IMR-90 (cell line): ENCODE data around the gene SEZ6L. TPM values are rescaled to one million over a fixed set of nuclear protein-coding genes. Genes with fewer than 3 reads are reported as not detected.

ENCODE experiments used
- ATAC-seq: fragments of 200-7000 bp; cut with Tn5 transposase; 2 replicates; pipeline ENCODE4 v1.9.1; 2020; ENCODE audit warnings: low read depth, mild to moderate bottlenecking, moderate library complexity
- BruUV-seq: library from RNA; stranded (reverse); fragments of 400-500 nt; replicated peaks from 2 replicates; lab custom pipeline; 2021; lab: Mats Ljungman, UMichigan
- CTCF ChIA-PET: fragments of 300-600 bp; formaldehyde crosslinking; extraction: SDS; loops from one replicate; lab custom pipeline; 2021; ENCODE audit warnings: antibody characterized with exemption; lab: Yijun Ruan, JAX
- POLR2A ChIA-PET: fragments of 300-600 bp; sonication (Branson Sonifier 250); formaldehyde crosslinking; loops from one replicate; lab custom pipeline; 2022; ENCODE audit warnings: antibody characterized with exemption; ENCODE audit not compliant: unreplicated experiment; lab: Charles Lee
- DNase-seq: peaks from one replicate; pipeline ENCODE4 v3.0.0; 2013
- H2AFZ ChIP-seq: replicated peaks from 2 replicates; pipeline ENCODE3; 2013; ENCODE audit warnings: low read length, mild to moderate bottlenecking; ENCODE audit not compliant: poor library complexity
- H2AK5ac ChIP-seq: 2 replicates; pipeline ENCODE4 v1.6.1; 2013; ENCODE audit warnings: low read depth, low read length, inconsistent platforms
- H2AK9ac ChIP-seq: replicated peaks from 2 replicates; pipeline ENCODE3; 2013; ENCODE audit warnings: mild to moderate bottlenecking, low read depth, low read length, moderate library complexity; ENCODE audit not compliant: poor library complexity
- H2BK120ac ChIP-seq: 2 replicates; pipeline ENCODE4 v1.6.1; 2013; ENCODE audit warnings: low read depth, low read length, inconsistent platforms
- H2BK15ac ChIP-seq: 3 replicates; pipeline ENCODE4 v1.6.1; 2013; ENCODE audit warnings: low read depth, low read length, inconsistent platforms
- H2BK20ac ChIP-seq: 2 replicates; pipeline ENCODE4 v1.6.1; 2013; ENCODE audit warnings: low read depth, mild to moderate bottlenecking, inconsistent platforms, low read length, moderate library complexity
- H2BK5ac ChIP-seq: 2 replicates; pipeline ENCODE4 v1.6.1; 2013; ENCODE audit warnings: mild to moderate bottlenecking, low read depth, low read length, inconsistent platforms; ENCODE audit not compliant: poor library complexity, severe bottlenecking
- H3K14ac ChIP-seq: replicated peaks from 2 replicates; pipeline ENCODE4 v1.6.1; 2013; ENCODE audit warnings: low read depth, low read length, inconsistent platforms
- H3K18ac ChIP-seq: 2 replicates; pipeline ENCODE4 v1.6.1; 2013; ENCODE audit warnings: low read depth, low read length, control low read depth
- H3K23ac ChIP-seq: 2 replicates; pipeline ENCODE4 v1.6.1; 2013; ENCODE audit warnings: low read depth, low read length, inconsistent platforms
- H3K27ac ChIP-seq: 2 replicates; pipeline ENCODE4 v1.5.1; 2013; ENCODE audit warnings: mild to moderate bottlenecking, control low read depth, low read length; ENCODE audit not compliant: insufficient read depth
- H3K27me3 ChIP-seq: 2 replicates; pipeline ENCODE4 v1.6.1; 2013; ENCODE audit warnings: low read length; ENCODE audit not compliant: control insufficient read depth, insufficient read depth
- H3K36me3 ChIP-seq: 2 replicates; pipeline ENCODE4 v1.6.1; 2013; ENCODE audit warnings: low read length, mixed read lengths; ENCODE audit not compliant: control insufficient read depth, insufficient read depth
- H3K4ac ChIP-seq: 2 replicates; pipeline ENCODE4 v1.6.1; 2013; ENCODE audit warnings: low read depth, low read length, inconsistent platforms
- H3K4me1 ChIP-seq: 2 replicates; pipeline ENCODE4 v1.6.1; 2013; ENCODE audit warnings: low read length, mixed read lengths; ENCODE audit not compliant: control insufficient read depth, insufficient read depth
- H3K4me2 ChIP-seq: 2 replicates; pipeline ENCODE4 v1.6.1; 2013; ENCODE audit warnings: low read depth, mild to moderate bottlenecking, control low read depth, low read length, moderate library complexity
- H3K4me3 ChIP-seq: 2 replicates; pipeline ENCODE4 v1.5.1; 2013; ENCODE audit warnings: low read depth, mild to moderate bottlenecking, control low read depth, low read length, moderate library complexity; ENCODE audit not compliant: insufficient read depth
- H3K56ac ChIP-seq: 2 replicates; pipeline ENCODE4 v1.6.1; 2013; ENCODE audit warnings: low read length, inconsistent platforms; ENCODE audit not compliant: insufficient read depth; ENCODE audit errors: extremely low read depth
- H3K79me1 ChIP-seq, 2 experiments: 2 replicates each; pipeline ENCODE4 v1.6.1; 2013; ENCODE audit warnings: low read length in 2 of 2, inconsistent platforms in 1 of 2, low read depth in 1 of 2
- H3K9ac ChIP-seq: 2 replicates; pipeline ENCODE4 v1.6.1; 2013; ENCODE audit warnings: low read depth, low read length, control low read depth
- H3K9me1 ChIP-seq: 2 replicates; pipeline ENCODE4 v1.6.1; 2013; ENCODE audit warnings: low read length, inconsistent platforms; ENCODE audit not compliant: insufficient read depth
- H3K9me3 ChIP-seq: 2 replicates; pipeline ENCODE4 v1.6.1; 2013; ENCODE audit warnings: low read length; ENCODE audit not compliant: control insufficient read depth, insufficient read depth
- H4K20me1 ChIP-seq: 2 replicates; pipeline ENCODE4 v1.6.1; 2013; ENCODE audit warnings: low read length, inconsistent platforms; ENCODE audit not compliant: insufficient read depth
- H4K5ac ChIP-seq: 2 replicates; pipeline ENCODE4 v1.6.1; 2013; ENCODE audit warnings: mild to moderate bottlenecking, low read depth, low read length, control low read depth
- H4K8ac ChIP-seq, 2 experiments: 2 replicates each; pipeline ENCODE4 v1.6.1; 2013; ENCODE audit warnings: low read depth in 2 of 2, low read length in 2 of 2, control low read depth in 1 of 2, inconsistent platforms in 1 of 2
- H4K91ac ChIP-seq: 2 replicates; pipeline ENCODE4 v1.6.1; 2013; ENCODE audit warnings: low read depth, low read length, inconsistent platforms; ENCODE audit not compliant: insufficient read depth
- BHLHE40 ChIP-seq: fragments of 150-350 bp; IDR thresholded peaks from 2 replicates; pipeline ENCODE4 v1.6.1; 2016; ENCODE audit warnings: mild to moderate bottlenecking, low read depth, low read length
- CEBPB ChIP-seq: IDR thresholded peaks from 2 replicates; pipeline ENCODE4 v1.6.1; 2012; ENCODE audit warnings: low read depth, low read length, improper control_type of control experiment
- CHD1 ChIP-seq: IDR thresholded peaks from 2 replicates; pipeline ENCODE4 v1.6.1; 2012; ENCODE audit warnings: low read depth, low read length, improper control_type of control experiment
- CTCF ChIP-seq: conservative IDR thresholded peaks from 2 replicates; pipeline ENCODE4 v1.5.1; 2012; ENCODE audit warnings: mild to moderate bottlenecking, low read depth, low read length, improper control_type of control experiment
- ELK1 ChIP-seq: fragments of 150-350 bp; IDR thresholded peaks from 2 replicates; pipeline ENCODE4 v1.6.1; 2016; ENCODE audit warnings: low read depth, mild to moderate bottlenecking, low read length, moderate library complexity, borderline replicate concordance
- FOS ChIP-seq: fragments of 150-350 bp; IDR thresholded peaks from 2 replicates; pipeline ENCODE4 v1.6.1; 2016; ENCODE audit warnings: low read depth, low read length
- MAFK ChIP-seq: IDR thresholded peaks from 2 replicates; pipeline ENCODE4 v1.6.1; 2012; ENCODE audit warnings: low read depth, low read length, improper control_type of control experiment
- MAZ ChIP-seq: IDR thresholded peaks from 2 replicates; pipeline ENCODE4 v1.6.1; 2012; ENCODE audit warnings: low read depth, mild to moderate bottlenecking, low read length, improper control_type of control experiment, moderate library complexity, borderline replicate concordance
- NFE2L2 ChIP-seq: fragments of 150-350 bp; IDR thresholded peaks from 2 replicates; pipeline ENCODE4 v1.6.1; 2016; ENCODE audit warnings: low read depth, mild to moderate bottlenecking, low read length
- POLR2A ChIP-seq: IDR thresholded peaks from 2 replicates; pipeline ENCODE4 v1.6.1; 2012; ENCODE audit warnings: mild to moderate bottlenecking, low read depth, low read length
- RAD21 ChIP-seq: IDR thresholded peaks from 2 replicates; pipeline ENCODE4 v1.6.1; 2012; ENCODE audit warnings: low read length, improper control_type of control experiment
- RCOR1 ChIP-seq: IDR thresholded peaks from 2 replicates; pipeline ENCODE4 v1.6.1; 2012; ENCODE audit warnings: mild to moderate bottlenecking, low read length, improper control_type of control experiment; ENCODE audit not compliant: insufficient replicate concordance
- RFX5 ChIP-seq: IDR thresholded peaks from 2 replicates; pipeline ENCODE4 v1.8.0; 2012; ENCODE audit warnings: low read depth, mild to moderate bottlenecking, low read length, moderate library complexity
- SMC3 ChIP-seq: fragments of 150-350 bp; IDR thresholded peaks from 2 replicates; pipeline ENCODE4 v1.6.1; 2016; ENCODE audit warnings: low read depth, mild to moderate bottlenecking, antibody characterized with exemption, low read length, moderate library complexity
- USF2 ChIP-seq: fragments of 150-350 bp; IDR thresholded peaks from 2 replicates; pipeline ENCODE4 v1.6.1; 2017; ENCODE audit warnings: mild to moderate bottlenecking, antibody characterized with exemption, low read length, low read depth
- WGBS, 2 experiments: methylation state at CpG; one replicate each; pipeline versions ENCODE4 v1.1.5 to v1.1.7; 2013; ENCODE audit warnings: missing lambda C conversion rate in 2 of 2; ENCODE audit not compliant: insufficient read length in 1 of 2; ENCODE audit errors: extremely low coverage in 2 of 2; 5-methylcytosine and 5-hydroxymethylcytosine counted together
- dilution Hi-C: fragments of 300-500 bp; cut with HindIII; formaldehyde crosslinking; loops from one replicate; pipeline ENCODE4 v1.14.3; 2018; ENCODE audit warnings: low sequenced_read_pairs; ENCODE audit not compliant: unreplicated experiment
- in situ Hi-C: fragments of 300-500 bp; cut with MboI; formaldehyde crosslinking; loops from 3 replicates; pipeline ENCODE4 v1.14.3; 2019; ENCODE audit warnings: low sequenced_read_pairs, inconsistent platforms, mixed read lengths
- intact Hi-C: fragments of 100-400 bp; cut with micrococcal nuclease; formaldehyde crosslinking; loops from 2 replicates; pipeline ENCODE4 v1.10.0; 2022
- polyA plus RNA-seq, 3 experiments: library from polyadenylated mRNA; depleted of rRNA; stranded (reverse); fragments of >200 nt; gene quantifications; 2 replicates each; pipeline ENCODE4 v1.2.3, GENCODE V29; 2012; ENCODE audit warnings: low replicate concordance in 1 of 3
- total RNA-seq: library from RNA; depleted of rRNA; stranded (reverse); fragments of >200 nt; gene quantifications from 2 replicates; pipeline ENCODE4 v1.2.3, GENCODE V29; 2012

Gene SEZ6L
- total and polyA plus RNA-seq, 2 of the 4 experiments (the other 2 are of a cell fraction) = not detected

GRCh38 chr22:26328221-26328620 is 159.0 kb downstream of the SEZ6L start:
- no peaks in the 10 kb centered on the region for H3K9me3 ChIP-seq
- H3K18ac ChIP-seq = no peak overlapping the region
- H3K4ac ChIP-seq = no peak overlapping the region
- 60% methylated on average over 1 of the region's 8 CpGs; no CpG with 5 or more reads in 1 of the 2 experiments for WGBS, 2 experiments
- H3K4me3 ChIP-seq = no peak overlapping the region
- in situ Hi-C loops (loop anchor here (25.0 kb wide), 1 partner anchor 866 kb away; no protein-coding TSS in a partner anchor), intact Hi-C loops (no loop called here), dilution Hi-C loops (no loop called here)
- H3K56ac ChIP-seq = no peak overlapping the region
- H4K5ac ChIP-seq = no peak overlapping the region
- H2BK120ac ChIP-seq = no peak overlapping the region
- H3K27ac ChIP-seq = no peak overlapping the region
- TF ChIP-seq FOS = no peak
- no peak for TF ChIP-seq POLR2A
- no peak for TF ChIP-seq USF2
- no peak for TF ChIP-seq RCOR1
- TF ChIP-seq CEBPB = no peak
- no peak for TF ChIP-seq MAZ
- TF ChIP-seq CTCF = no peak
- no peak for TF ChIP-seq CHD1
- TF ChIP-seq ELK1 = no peak
- no peak for TF ChIP-seq BHLHE40
- no peak for TF ChIP-seq NFE2L2
- no peak for TF ChIP-seq RAD21
- no peak for TF ChIP-seq MAFK
- TF ChIP-seq RFX5 = no peak
- TF ChIP-seq SMC3 = no peak
- POLR2A ChIA-PET = no interaction called here
- H4K8ac ChIP-seq = no peak overlapping the region
- CTCF ChIA-PET = no interaction called here
- H3K9me1 ChIP-seq = 0 out of 2 replicates have a peak, but pooled peaks cover 3% of the 10 kb centered on the region
- DNase-seq (no peak), ATAC-seq (no peak)
- no peak overlapping the region for H2BK15ac ChIP-seq
- no peaks in the 10 kb centered on the region for H3K79me1 ChIP-seq
- no peak overlapping the region for H2BK5ac ChIP-seq
- no peaks in the 10 kb centered on the region for H3K4me1 ChIP-seq
- H3K4me2 ChIP-seq = no peak overlapping the region
- BruUV-seq = no TSS peak
- no peak overlapping the region for H3K23ac ChIP-seq
- no peak overlapping the region for H2BK20ac ChIP-seq
- no peak overlapping the region for H3K14ac ChIP-seq
- H3K36me3 ChIP-seq = no peaks in the 10 kb centered on the region
- H4K20me1 ChIP-seq = no peaks in the 10 kb centered on the region
- no peak overlapping the region for H3K9ac ChIP-seq
- no peak overlapping the region for H4K91ac ChIP-seq
- no peak overlapping the region for H2AK5ac ChIP-seq
- H2AK9ac ChIP-seq = no peak overlapping the region
- peaks cover 12% of the 10 kb centered on the region; the same call in 1 of the 2 replicates for H3K27me3 ChIP-seq
- H2AFZ ChIP-seq = no peak overlapping the region
